ENCODE results near the gene TSEN2. TPM values are rescaled to one million over a fixed set of nuclear protein-coding genes. Genes with fewer than 3 reads are reported as not detected.

Gene TSEN2
- total RNA-seq, 6 donors from 2014 or later, result 14.6 to 27.2 (median 20.1) TPM

- peaks cover 0 to 78% (median 49%) of the 10 kb centered on the region in 4 donors for H3K36me3 ChIP-seq
- no peaks in the 10 kb centered on the region for H3K9me3 ChIP-seq
- no peaks in the 10 kb centered on the region for H3K4me1 ChIP-seq
- 86 to 89% methylated on average over 3 to 5 of the region's 5 CpGs for WGBS, 2 donors
- ATAC-seq (ENCODE audit: low FRiP score in 2 of 2) (no peak), DNase-seq (no peak)
- no peak overlapping the region for H3K27ac ChIP-seq
- TF ChIP-seq POLR2A (IDR thresholded peaks at IDR 0.05) (no peak), CTCF (IDR thresholded peaks at IDR 0.05) (no peak), POLR2AphosphoS5 (IDR thresholded peaks at IDR 0.05) (no peak), EP300 (IDR thresholded peaks at IDR 0.05) (no peak)
- no peaks in the 10 kb centered on the region for H3K27me3 ChIP-seq
- H3K4me3 ChIP-seq, result no peak overlapping the region
Observed at GRCh38 chr3:12499474-12499873, 15.2 kb downstream of the TSEN2 start.

DNA sequence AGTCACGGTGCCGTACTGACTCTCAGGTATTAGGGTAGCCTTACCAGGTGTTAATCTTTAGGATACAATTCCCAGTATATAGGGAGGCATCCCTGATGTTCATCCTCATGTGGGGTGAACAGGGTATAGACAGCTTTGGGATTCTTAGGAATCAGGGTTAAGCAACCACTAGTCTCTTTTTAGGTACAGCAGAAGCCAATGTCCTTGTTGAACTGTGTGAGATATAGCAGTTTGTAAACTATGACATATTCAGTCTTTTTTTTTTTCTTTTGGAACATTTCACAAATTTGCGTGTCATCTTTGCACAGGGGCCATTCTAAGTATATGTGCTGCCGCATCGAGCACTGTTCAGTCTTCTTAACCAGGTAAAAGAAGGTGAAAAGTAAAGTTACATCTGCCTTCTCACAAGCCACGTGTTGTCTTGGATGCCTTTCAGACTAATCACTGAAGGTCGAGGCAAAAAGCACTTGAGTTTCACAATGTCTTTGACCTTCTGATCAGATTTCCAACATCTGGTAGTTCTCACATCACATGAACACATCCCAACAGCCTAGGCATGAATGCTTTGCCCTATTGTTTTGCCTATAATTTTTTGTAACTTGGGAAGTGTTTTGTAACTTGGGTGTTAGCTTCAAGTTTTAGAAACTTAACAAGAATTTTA, 17.2 kb downstream of the TSEN2 start:
- DNase-seq, result no peak
- Histone ChIP-seq H3K27me3 (no peaks in the 10 kb centered on the region), H3K27ac (no peak overlapping the region), H3K9me3 (no peaks in the 10 kb centered on the region), H3K4me1 (no peaks in the 10 kb centered on the region), H3K4me3 (no peak overlapping the region), H3K36me3 (peaks cover 0 to 72% (median 49%) of the 10 kb centered on the region in 4 donors)
- 83 to 84% methylated on average over 7 of the region's 7 CpGs for WGBS, 2 donors
- TF ChIP-seq EP300 (IDR thresholded peaks at IDR 0.05) (no peak), POLR2AphosphoS5 (IDR thresholded peaks at IDR 0.05) (peak in 1 of 2 donors; percentile 48)
- ATAC-seq (ENCODE audit: low FRiP score in 2 of 2), result no peak

DNA sequence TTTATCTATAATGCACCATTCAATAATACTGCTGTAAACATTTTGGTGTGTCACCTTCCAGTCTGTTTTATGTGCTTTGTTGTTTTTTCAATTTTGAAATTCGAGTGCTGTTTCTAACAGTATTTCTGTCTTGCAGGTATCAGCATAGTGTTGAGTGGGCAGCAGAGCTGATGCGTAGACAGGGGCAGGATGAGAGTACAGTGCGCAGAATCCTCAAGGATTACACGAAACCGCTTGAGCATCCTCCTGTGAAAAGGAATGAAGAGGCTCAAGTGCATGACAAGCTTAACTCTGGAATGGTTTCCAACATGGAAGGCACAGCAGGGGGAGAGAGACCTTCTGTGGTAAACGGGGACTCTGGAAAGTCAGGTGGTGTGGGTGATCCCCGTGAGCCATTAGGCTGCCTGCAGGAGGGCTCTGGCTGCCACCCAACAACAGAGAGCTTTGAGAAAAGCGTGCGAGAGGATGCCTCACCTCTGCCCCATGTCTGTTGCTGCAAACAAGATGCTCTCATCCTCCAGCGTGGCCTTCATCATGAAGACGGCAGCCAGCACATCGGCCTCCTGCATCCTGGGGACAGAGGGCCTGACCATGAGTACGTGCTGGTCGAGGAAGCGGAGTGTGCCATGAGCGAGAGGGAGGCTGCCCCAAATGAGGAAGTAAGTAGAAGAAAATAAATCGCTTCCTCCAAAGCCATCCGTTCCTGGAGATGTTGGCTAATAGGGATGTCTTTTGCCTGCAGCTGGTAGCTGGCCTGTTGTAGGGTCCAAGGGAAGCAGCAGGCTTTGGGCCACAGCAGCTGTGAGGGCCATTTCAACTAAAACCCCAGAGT, 19.1 kb downstream of the TSEN2 start:
- no peak overlapping the region for H3K27ac ChIP-seq
- peak in 1 of 2 donors; percentile 22 for DNase-seq
- H3K9me3 ChIP-seq, result no peaks in the 10 kb centered on the region
- 86% methylated on average over 17 to 18 of the region's 18 CpGs for WGBS, 2 donors
- no peak overlapping the region for H3K4me3 ChIP-seq
- no peak for TF ChIP-seq POLR2AphosphoS5 (IDR thresholded peaks at IDR 0.05)
- TF ChIP-seq POLR2A (IDR thresholded peaks at IDR 0.05), result no peak
- no peak for TF ChIP-seq CTCF (IDR thresholded peaks at IDR 0.05)
- no peak for TF ChIP-seq EP300 (IDR thresholded peaks at IDR 0.05)
- ATAC-seq (ENCODE audit: low FRiP score in 2 of 2), result peak in 1 of 2 donors; percentile 33
- no peaks in the 10 kb centered on the region for H3K27me3 ChIP-seq
- no peaks in the 10 kb centered on the region for H3K4me1 ChIP-seq
- peaks cover 0 to 58% (median 35%) of the 10 kb centered on the region in 4 donors for H3K36me3 ChIP-seq

- no peak for TF ChIP-seq CTCF (IDR thresholded peaks at IDR 0.05)
- TF ChIP-seq EP300 (IDR thresholded peaks at IDR 0.05), result no peak
- TF ChIP-seq POLR2AphosphoS5 (IDR thresholded peaks at IDR 0.05), result no peak
- TF ChIP-seq POLR2A (IDR thresholded peaks at IDR 0.05), result no peak
- no peaks in the 10 kb centered on the region for H3K4me1 ChIP-seq
- no peak overlapping the region for H3K4me3 ChIP-seq
- DNase-seq (no peak), ATAC-seq (ENCODE audit: low FRiP score in 2 of 2) (no peak)
- H3K36me3 ChIP-seq, result peaks cover 0 to 32% (median 20%) of the 10 kb centered on the region in 4 donors
- no peak overlapping the region for H3K27ac ChIP-seq
- WGBS, 2 donors, result 94 to 96% methylated on average over 5 of the region's 5 CpGs
- H3K27me3 ChIP-seq, result no peaks in the 10 kb centered on the region
- no peaks in the 10 kb centered on the region for H3K9me3 ChIP-seq
Observed at GRCh38 chr3:12506201-12506709, 22.0 kb downstream of the TSEN2 start.

GRCh38 chr3:12507591-12508281, 23.5 kb downstream of the TSEN2 start:
- TF ChIP-seq EP300 (IDR thresholded peaks at IDR 0.05) (no peak), POLR2AphosphoS5 (IDR thresholded peaks at IDR 0.05) (no peak), POLR2A (IDR thresholded peaks at IDR 0.05) (no peak), CTCF (IDR thresholded peaks at IDR 0.05) (no peak)
- no peaks in the 10 kb centered on the region for H3K9me3 ChIP-seq
- peaks cover 0 to 24% (median 19%) of the 10 kb centered on the region in 4 donors for H3K36me3 ChIP-seq
- no peaks in the 10 kb centered on the region for H3K4me1 ChIP-seq
- no peak overlapping the region for H3K4me3 ChIP-seq
- DNase-seq (no peak), ATAC-seq (ENCODE audit: low FRiP score in 2 of 2) (peak; percentile 55 to 64)
- 83 to 87% methylated on average over 8 of the region's 8 CpGs for WGBS, 2 donors
- peak overlapping the region; percentile 20 to 61 (median 51) for H3K27ac ChIP-seq
- no peaks in the 10 kb centered on the region for H3K27me3 ChIP-seq
